ENCODE data around the gene RASSF5.
"Not testable (repeated sequence)": the region's sequence is repeated elsewhere in the genome, so short reads cannot be mapped to it uniquely, and the experiment has no call there.

The RASSF5 gene

DNA sequence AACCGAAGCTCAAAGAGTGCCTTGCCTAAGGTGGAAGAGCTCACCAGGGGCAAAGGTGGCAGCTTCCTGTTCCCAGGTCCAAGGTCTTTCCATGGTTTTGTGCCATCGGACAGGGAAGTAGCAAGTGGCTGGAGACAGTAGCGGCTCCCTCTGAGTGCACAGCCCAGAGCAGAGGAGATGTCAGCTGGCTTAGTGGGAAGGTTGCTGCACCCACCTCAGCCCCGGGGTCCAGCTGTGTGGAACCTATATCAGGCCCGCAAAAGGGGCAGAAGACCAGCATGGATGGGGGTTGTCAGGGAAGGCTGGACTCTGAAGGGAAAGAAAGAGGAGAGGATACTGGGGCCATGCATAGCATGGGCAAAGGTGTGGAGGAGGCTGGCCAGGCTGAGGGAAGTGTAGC is 30.2 kb upstream of the RASSF5 start:
- DNase-seq: no peak

DNA sequence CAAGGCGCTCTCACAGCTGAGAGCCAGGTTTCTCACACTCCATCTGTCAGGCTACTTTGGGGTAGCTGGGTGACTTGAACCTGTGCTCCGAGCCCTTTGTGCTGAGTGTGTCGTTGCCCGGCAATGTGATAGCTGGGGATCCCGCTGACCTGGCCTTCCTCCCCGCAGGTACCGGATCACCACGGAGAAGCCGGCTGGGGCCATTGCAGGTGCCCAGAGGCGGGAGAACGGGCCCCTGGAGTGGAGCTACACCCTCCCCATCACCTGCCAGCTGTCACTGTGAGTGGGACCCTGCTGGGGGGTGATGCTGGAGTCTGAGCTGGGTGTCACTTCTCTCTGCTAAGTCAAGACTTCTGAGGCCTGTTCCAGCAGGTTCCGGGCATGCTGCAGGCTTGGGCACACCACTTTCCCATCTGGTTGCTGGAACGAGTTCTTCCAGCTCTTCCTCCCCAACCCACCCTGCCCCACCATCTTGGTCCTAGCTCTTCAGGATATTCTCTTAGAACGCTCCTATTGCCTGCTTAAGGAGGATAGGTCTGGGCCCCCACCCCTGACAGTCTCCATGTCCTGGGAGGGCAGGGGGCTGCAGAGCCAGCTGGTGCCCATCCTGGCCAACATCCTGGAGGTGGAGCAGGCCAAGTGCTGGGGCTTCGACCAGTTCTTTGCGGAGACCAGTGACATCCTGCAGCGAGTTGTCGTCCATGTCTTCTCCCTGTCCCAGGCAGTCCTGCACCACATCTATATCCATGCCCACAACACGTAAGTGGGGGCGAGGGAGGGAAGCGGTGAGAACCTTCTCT is 29.6 kb upstream of the RASSF5 start:
- no peak for DNase-seq

- DNase-seq: no peak
These were observed 28.6 kb upstream of the RASSF5 start for GRCh38 chr1:206478746-206479145.

GRCh38 chr1:206479183-206480125 is 27.9 kb upstream of the RASSF5 start:
- DNase-seq: peak; percentile 83

DNA sequence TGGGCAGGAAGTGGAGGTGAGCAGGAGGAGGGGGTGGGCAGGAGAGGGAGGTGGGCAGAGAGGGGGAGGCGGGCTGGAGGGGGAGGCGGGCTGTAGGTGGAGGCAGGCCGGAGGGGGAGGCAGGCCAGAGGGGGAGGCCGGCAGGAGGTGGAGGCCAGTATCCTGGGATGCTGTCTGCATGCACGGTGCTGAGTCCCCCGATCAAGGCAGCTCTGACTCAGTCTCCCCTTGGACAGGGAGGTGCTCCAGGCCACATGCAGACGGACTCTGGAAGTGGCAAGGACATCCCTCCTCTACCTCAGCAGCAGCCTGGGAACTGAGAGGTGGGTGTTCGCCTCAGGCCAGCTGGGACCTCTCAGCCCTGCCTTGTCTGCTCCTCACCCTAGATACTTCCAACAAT is 27.1 kb upstream of the RASSF5 start:
- DNase-seq: no peak

DNA sequence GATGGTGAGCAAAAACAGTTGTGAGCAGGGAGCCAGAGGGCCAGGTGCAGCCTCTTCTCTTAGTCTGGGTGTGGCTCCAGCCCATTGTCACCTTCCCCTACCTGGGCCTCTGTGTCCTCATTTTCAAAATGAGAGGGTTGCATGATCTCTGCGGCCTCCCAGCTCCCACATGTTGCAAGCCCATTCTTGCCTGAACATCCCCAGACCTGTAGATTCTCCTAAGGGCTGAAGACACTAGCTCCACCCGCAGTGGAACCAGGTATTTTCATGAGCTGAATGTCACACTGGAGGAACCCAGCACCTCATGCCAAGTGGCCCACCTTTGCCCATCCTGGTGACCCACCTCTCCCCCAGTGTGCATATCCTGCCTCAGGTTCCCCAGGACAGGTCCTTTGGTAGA is 24.7 kb upstream of the RASSF5 start:
- DNase-seq: no peak

DNA sequence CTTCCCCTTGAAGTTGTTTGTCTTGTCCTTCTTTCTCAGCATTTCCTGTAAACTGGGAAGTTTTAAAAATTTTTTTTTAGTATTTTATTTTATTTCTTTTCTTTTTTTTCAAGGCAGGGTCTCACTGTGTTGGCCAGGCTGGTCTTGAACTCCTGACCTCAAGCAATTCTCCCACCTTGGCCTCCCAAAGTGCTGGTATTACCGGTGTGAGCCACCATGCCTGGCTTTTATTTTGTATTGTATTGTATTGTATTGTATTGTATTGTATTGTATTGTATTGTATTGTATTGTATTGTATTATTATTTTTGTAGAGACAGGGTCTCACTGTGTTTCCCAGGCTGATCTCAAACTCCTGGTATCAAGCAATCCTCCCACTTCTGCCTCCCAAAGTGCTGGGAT is 23.5 kb upstream of the RASSF5 start:
- not testable (repeated sequence) for DNase-seq

GRCh38 chr1:206484901-206485300 is 22.4 kb upstream of the RASSF5 start:
- no peak for DNase-seq

GRCh38 chr1:206486995-206487788 is 20.1 kb upstream of the RASSF5 start:
- DNase-seq: no peak

DNA sequence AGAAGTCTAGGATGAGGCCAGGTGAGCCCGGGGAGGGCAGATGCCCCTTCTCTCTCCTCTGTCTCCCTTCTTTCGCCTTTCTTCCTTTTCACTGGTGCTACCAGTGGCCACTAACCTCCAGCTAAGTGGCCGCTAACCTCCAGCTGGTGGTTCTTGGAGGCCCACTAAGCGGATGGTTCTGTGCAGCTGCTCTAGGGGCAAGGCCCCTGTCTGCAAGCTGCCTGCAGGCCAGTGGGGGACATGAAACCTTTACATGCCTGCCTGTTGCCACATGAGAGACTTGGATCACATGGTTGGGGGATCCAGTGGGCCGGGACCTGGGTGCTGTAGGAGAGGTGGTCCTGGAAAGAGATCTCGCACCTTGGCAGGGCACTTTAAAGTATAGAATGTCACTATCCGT is 19.4 kb upstream of the RASSF5 start:
- no peak for DNase-seq

- no peak for DNase-seq
These were observed 18.9 kb upstream of the RASSF5 start for GRCh38 chr1:206488466-206488865.

DNA sequence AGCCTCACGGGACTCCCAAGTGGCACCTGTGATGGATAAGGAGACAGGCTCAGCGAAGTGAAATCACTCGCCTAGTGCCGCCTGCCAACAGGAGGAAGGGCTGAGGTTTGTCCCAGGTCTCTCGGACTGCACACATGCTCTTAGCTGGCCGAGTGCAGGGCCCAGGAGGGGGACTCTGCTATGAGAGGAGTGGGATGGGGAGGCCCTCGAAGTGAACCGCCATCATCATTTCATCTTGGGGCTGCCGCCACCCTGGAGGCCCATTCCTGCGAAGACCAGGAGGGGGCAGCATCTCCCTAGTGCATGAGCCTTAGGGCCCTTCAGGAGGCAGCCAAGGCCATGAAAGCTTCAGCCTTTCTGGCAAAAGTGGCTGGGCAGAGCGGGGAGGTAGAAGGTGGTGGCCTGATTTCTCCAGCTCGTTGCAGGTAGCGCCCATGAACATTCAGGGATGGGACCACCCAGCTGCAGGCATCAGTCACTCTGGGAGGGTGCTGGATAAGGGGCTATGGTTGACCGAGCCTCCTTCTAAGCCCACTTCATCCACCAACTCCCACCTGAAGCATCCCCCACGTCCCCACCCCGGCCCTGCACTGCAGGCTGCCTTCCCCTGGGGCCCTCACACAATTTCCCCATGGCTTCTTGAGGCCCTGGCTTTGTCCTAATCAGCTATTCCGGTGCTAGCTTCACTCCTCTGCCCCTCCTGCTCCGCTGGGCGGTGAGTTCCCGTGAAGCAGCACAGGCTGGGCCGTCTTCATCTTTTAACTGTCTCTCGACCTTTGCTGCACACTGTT is 17.2 kb upstream of the RASSF5 start:
- peak; percentile 87 for DNase-seq

- no peak for DNase-seq
These were observed 16.4 kb upstream of the RASSF5 start for GRCh38 chr1:206490771-206491405.

DNA sequence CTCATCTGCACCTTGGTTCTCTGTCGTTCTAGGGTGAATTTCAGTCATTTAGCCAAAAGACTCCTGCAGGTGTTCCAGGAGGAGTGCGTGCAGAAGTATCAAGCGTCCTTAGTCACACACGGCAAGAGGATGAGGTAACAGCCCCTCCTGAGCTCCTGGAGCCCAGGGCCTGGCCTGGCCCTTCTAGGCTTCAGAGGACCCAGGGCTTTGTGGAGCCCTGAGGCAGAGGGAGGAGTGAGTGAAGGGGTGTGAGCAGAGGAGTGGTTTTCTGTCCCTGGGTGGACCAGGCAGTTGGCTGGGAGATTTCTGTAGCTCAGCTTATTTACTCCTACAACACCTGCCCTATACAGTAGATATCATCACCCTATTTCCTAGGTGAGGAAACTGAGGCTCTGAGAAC is 15.7 kb upstream of the RASSF5 start:
- no peak for DNase-seq

DNA sequence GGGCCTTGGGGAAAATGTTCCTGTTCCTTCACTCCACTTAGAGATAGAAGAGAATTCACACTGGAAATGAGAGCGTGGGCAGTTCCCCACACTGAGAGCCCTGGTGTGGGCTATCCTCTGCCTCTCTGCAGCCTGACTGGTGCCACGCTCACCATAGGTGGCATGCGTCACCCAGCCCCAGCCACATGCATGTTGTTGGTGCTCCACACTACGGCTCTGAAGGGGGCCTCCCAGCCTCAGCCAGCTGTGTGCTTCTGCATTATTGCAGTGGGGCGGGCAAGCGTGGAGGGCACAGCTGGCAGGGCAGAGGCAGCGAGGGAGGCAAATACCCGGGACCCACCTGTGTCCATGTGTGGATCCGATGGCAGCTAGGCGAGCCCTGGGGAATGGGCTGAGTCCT is 14.7 kb upstream of the RASSF5 start:
- no peak for DNase-seq

GRCh38 chr1:206493279-206493678 is 14.1 kb upstream of the RASSF5 start:
- no peak for DNase-seq

GRCh38 chr1:206495011-206495461 is 12.3 kb upstream of the RASSF5 start:
- no peak for DNase-seq

- DNase-seq: no peak
These were observed 11.8 kb upstream of the RASSF5 start for GRCh38 chr1:206495493-206496046.

- no peak for DNase-seq
These were observed 11.1 kb upstream of the RASSF5 start for GRCh38 chr1:206496131-206496793.

DNA sequence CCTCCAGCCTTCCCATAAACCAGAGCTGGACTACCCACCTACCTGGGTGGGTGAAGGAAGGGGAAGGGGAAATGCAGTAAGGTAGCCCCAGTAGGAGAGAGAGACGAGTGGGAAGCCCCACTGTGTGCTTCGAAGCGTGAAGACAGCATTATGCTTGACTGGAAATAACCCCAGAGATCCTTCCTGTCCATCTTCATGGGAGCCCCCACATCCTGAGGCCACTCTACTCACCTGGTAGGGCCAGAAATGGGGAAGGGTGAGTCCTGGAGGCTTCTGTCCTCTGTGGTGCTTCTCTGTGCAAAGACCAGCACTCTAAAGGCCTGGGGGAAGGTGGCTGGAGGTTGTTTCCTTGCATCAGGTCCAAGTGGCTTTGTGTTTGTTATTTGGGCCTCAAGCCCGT is 10.0 kb upstream of the RASSF5 start:
- no peak for DNase-seq

GRCh38 chr1:206497774-206498173 is 9.6 kb upstream of the RASSF5 start:
- no peak for DNase-seq
